H1 (cell line): ENCODE data around the gene KDM6A. TPM values are rescaled to one million over a fixed set of nuclear protein-coding genes. Genes with fewer than 3 reads are reported as not detected.

Experiments used
- EGR1 ChIP-seq: IDR thresholded peaks from 2 replicates; pipeline ENCODE4 v1.6.1; 2011; ENCODE audit warnings: low read depth, low read length, borderline replicate concordance
- GTF2F1 ChIP-seq: IDR thresholded peaks from 2 replicates; pipeline ENCODE4 v1.6.1; 2012; ENCODE audit warnings: low read depth, low read length, improper control_type of control experiment, borderline replicate concordance
- HDAC6 ChIP-seq: IDR thresholded peaks from one replicate; pipeline ENCODE4 v1.7.1; 2012; ENCODE audit warnings: low read depth, mild to moderate bottlenecking, inconsistent platforms, low read length, moderate library complexity
- JUND ChIP-seq: IDR thresholded peaks from 2 replicates; pipeline ENCODE4 v1.6.1; 2011; ENCODE audit warnings: mild to moderate bottlenecking, improper control_type of control experiment, low read length
- KDM4A ChIP-seq: IDR thresholded peaks from one replicate; pipeline ENCODE4 v1.7.1; 2012; ENCODE audit warnings: low read depth, mild to moderate bottlenecking, moderate library complexity, low read length, inconsistent platforms; ENCODE audit not compliant: severe bottlenecking
- PHF8 ChIP-seq: fragments of 200-600 bp; sonication (generic); conservative IDR thresholded peaks from 2 replicates; pipeline ENCODE4 v1.7.1; 2012; ENCODE audit warnings: low read depth, mild to moderate bottlenecking, inconsistent platforms, low read length, moderate library complexity
- polyA plus RNA-seq, 7 experiments: library from polyadenylated mRNA; depleted of rRNA in 3 of 7; stranded (reverse) in 5 of 7; unstranded in 2 of 7; fragments of >200 nt in 5 of 7; fragments of 200-250 nt in 2 of 7; gene quantifications; 1 replicate in 5 of 7; 2 replicates in 1 of 7; 4 replicates in 1 of 7; pipeline versions ENCODE4 v1.2.1 to v1.2.3, GENCODE V29; 2011 to 2013; ENCODE audit warnings: missing spikeins in 2 of 7, mixed read lengths in 2 of 7
- total RNA-seq: library from RNA; stranded (reverse); fragmentation: NEBNext Ultra II Directional; extraction: Animal tissue kit (Norgen Biotek cat#: 25700); gene quantifications from 2 replicates; pipeline ENCODE4 v1.2.1, GENCODE V29; 2021

KDM6A gene
- total and polyA plus RNA-seq, 2 of the 8 experiments (the other 6 are each of a cell fraction or from before 2014, with no cell fraction given), result 43.5 to 58.4 TPM

DNA sequence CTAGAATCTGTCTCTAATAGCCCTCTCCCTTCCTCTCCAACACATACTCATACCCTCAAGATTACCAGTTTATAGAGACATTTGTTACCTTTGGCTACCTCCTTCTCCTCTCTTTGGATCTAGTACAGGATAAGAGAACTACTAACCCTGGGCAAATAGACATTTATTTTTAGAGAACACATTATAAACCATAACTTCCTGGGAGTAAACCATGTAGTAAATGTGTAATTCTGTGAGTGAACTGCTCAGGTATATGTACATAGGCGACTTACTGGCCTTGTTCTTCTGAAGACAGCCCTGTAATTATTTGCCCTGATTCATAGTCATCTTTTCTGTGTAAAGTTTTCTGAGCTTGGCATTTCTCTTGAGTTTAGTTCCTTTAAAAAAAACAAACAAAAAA is 94.2 kb downstream of the KDM6A start (continued):
- no peak for TF ChIP-seq KDM4A
- no peak for TF ChIP-seq EGR1
- TF ChIP-seq GTF2F1, result no peak
- TF ChIP-seq JUND, result no peak
- TF ChIP-seq HDAC6, result no peak
- no peak for TF ChIP-seq PHF8
